Stimulated activated CD8-positive, alpha-beta memory T cell treated with anti-CD3 and anti-CD28 coated beads, Interleukin-7, amount 100 ng/mL, for 48 hours (primary cell): ENCODE data around the gene TPST1.
"Not testable (repeated sequence)": the region's sequence is repeated elsewhere in the genome, so short reads cannot be mapped to it uniquely, and the experiment has no call there.

Experiments used
- DNase-seq, 2 donors: peaks; one replicate each; pipeline ENCODE4 v3.0.0-alpha.2; 2020; ENCODE audit warnings: low read depth in 1 of 2; ENCODE audit errors: extremely low read depth in 1 of 2

TPST1 gene

GRCh38 chr7:66374141-66374840 is 169.2 kb downstream of the TPST1 start:
- DNase-seq, result not testable (repeated sequence)

- no peak for DNase-seq
Observed at GRCh38 chr7:66376264-66376945, 171.3 kb downstream of the TPST1 start.

DNA sequence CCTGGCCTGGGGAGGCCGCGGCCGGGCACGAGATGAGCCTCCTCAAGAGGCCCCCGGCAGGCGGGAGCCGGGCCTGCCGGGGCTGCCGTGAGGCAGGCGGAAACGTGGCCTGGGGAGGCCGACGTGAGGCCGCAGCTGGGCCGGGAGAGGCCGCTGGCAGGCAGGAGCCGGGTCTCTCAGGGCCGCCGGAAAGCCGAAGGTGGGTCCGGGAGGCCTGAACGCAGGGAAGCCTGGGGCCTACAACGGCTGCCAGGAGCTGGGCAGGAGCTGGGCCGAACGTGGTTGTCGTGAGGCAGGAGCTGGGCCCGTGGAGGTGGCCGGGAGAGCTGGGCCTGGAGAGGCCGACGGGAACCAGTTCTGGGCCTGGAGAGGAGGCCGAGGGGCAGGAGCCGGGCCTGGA is 171.9 kb downstream of the TPST1 start:
- DNase-seq, result no peak

- no peak for DNase-seq
Observed at GRCh38 chr7:66377714-66378113, 172.6 kb downstream of the TPST1 start.

- DNase-seq, result no peak
Observed at GRCh38 chr7:66379542-66380160, 174.5 kb downstream of the TPST1 start.

DNA sequence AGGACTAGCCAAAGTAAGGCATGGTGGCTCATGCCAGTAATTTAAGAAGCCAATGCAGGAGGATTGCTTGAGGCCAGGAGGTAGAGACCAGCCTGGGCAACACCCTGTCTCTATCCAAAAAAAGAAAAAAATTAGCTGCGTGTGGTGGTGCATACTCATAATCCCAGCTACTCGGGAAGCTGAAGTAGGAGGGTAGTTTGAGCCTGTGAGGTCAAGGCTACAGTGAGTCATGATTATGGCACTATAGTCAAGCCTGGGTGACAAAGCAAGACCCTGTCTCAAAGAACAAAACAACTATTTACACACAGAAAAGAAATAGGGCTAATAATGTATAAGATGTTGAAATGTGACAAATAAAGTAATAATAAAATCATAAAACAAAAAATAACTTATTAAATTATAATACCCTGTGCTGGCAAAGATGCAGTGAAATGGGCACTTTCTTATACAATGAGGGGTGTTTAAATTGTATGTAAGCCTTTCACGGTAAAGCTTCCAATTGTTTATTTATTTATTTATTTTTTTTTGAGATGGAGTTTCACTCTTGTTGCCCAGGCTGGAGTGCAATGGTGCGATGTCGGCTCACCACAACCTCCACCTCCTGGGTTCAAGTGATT is 175.2 kb downstream of the TPST1 start:
- DNase-seq, result no peak

DNA sequence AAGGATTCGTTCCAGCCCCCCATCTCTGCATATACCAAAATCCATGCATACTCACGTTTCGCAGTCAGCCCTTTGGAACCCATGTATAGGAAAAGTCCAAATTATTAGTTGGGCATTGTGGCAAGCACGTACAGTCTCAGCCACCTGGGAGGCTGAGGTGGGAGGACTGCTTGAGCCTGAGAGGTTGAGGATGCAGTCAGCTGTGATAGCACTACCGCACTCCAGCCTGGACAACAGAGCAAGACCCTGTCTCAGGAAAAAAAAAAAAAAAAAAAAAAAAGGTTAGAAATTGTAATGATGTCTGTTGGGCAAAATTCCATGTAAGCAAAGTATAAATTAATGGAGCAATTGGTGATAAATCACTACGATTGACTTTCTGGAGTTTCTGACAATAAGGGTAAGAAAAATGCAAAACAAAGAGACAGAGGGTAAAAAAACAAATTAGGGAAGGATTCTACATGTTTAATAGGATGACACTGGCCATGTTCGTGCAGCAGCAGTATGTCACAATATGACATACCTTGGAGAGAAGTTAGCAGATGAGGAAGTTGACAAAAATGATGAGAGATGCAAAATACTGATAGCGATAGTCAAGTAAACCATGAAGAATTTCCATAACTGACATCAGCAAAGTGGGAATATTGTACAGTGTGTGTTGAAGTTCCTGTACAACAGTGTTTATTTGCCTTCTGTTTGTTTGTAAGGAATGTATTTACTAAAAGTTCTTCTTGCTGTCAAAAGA is 177.2 kb downstream of the TPST1 start:
- DNase-seq, result not testable (repeated sequence)

DNA sequence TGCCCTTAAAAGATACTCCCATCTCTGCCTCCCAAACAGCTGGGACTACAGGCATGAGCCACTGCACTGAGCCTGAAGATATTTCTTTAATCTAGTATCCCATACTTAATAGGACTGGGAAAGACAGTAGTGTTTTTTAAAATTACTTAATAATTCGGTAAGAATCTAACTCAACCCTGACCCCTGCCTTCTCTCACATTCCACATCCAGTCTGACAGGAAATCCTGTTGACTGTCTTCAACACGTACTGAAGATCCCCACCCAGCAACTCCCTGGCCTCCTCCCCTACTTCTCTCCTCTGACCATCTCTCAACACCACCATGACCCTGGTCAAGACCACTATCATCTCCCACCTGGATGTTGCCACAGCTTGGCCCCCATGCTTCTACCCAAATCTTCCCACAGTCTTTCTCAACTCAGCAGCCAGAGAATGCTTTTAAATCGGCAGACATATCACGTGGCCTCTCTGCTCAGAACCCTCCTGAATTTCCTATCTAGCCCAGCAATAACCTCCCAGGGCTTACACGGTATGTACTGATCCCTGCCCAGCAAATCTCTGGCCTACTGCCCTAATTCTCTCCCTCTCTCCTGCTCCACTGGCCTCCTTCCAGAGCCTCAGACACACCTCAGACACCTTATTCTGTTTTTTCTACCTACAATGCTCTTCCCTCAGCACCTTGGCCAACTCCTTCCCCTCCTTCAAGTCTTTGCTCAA is 180.2 kb downstream of the TPST1 start:
- not testable (repeated sequence) for DNase-seq

DNA sequence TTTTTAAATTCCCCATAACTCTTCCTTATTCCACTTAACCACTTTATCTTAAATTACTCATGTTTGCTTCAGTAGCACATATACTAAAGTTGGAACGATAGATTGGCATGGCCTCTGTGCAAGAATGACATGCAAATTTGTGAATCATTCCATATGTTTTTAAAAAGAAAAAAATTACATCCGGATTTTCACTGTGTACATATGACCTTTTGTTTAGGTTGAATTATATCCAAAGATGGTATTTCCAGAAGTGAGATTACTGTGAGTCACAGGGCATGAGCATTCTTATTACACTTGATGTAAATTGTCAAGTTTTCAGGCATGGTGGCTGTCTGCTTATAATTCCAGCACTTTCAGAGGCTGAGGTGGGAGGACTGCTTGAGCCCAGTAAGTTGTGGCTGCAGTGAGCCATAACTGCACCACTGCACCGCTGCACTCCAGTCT is 190.0 kb downstream of the TPST1 start:
- DNase-seq, result not testable (repeated sequence)

DNA sequence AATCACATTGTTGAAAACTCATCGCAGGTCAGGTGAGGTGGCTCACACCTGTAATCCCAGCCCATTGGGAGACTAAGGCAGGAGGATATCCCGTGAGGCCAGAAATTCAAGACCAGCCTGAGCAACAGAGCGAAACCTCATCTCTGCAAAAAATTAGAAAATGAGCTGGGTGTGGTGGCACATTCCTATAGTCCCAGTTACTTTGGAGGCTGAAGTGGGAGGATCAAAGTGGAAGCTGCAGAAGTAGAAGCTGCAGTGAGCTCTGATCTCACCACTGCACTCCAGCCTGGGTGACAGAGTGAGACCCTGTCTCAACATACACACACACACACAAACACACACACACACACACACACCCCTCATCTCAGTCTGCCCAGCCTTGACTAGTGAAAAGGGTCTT is 190.9 kb downstream of the TPST1 start:
- not testable (repeated sequence) for DNase-seq

DNA sequence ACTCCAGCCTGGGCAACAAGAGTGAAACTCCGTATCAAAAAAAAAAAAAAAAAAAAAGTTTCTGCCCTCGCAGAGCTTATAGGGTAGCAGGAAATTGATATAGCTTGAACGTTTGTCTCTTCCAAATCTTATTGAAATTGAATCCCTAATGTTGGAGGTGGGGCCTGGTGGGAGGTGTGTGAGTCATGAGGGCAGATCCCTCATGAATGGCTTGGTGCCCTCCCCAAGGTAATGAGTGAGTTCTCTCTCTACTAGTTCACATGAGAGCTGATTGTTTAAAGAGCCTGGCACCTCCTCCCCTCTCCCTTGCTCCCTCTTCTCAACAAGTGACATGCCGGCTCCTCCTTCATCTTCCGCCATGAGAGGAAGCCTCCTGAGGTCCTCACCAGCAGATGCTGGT is 193.7 kb downstream of the TPST1 start:
- not testable (repeated sequence) for DNase-seq

DNA sequence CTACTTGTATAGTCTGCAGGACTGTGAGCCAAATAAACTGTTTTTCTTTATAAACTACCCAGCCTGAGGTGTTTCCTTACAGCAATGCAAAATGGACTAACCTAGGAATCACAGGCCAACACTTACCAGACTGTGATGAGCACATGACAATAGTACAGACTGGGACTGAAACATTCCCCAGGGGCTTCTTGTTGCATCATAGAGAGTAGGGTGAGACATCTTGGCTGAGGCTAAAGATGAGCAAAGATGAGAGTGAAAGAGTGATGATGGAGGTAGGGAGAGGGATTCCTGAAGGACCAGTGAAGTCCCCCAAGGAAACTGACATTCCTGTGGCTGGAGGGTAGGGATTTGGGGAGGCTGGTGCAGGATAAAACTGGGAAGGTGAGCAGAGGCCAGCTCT is 194.4 kb downstream of the TPST1 start:
- no peak for DNase-seq

DNA sequence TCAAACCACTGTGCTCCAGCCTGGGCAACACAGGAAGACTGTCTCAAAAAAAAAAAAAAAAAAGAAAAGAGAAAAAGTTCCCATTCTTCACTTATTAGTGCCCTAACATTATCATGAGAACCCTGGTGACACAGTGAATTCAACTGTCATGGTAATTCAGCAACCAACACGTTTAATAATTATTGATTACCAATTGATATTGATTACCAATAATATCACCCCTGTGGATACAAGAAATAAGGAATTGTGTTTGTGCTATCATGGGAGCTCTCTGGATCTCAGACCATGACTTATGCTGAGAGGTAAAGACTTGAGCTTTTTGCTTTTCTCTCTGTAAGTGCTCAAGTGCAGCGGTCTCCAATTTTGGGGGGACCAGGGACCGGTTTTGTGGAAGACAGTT is 195.3 kb downstream of the TPST1 start:
- no peak for DNase-seq

DNA sequence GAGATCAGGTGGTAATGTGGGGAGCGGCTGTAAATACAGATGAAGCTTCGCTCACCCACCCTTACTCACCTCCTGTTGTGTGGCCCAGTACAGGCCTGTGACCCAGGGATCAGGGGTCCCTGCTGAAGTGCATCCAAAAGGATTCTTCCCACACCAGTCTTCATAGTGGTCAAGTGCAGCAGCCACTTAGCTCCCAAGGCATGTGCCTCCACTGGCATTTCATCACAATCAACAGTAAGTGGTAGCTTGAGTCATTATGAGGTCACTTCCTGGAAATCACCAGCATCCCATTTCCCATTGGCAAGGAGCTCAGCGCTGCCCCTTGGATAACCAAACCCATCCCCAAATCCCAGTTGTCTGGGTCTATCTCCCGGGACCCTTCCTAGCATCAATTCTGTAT is 196.0 kb downstream of the TPST1 start:
- DNase-seq, result not testable (repeated sequence)

GRCh38 chr7:66401932-66402331 is 196.8 kb downstream of the TPST1 start:
- DNase-seq, result not testable (repeated sequence)

- DNase-seq, result no peak
Observed at GRCh38 chr7:66403564-66403963, 198.4 kb downstream of the TPST1 start.

DNA sequence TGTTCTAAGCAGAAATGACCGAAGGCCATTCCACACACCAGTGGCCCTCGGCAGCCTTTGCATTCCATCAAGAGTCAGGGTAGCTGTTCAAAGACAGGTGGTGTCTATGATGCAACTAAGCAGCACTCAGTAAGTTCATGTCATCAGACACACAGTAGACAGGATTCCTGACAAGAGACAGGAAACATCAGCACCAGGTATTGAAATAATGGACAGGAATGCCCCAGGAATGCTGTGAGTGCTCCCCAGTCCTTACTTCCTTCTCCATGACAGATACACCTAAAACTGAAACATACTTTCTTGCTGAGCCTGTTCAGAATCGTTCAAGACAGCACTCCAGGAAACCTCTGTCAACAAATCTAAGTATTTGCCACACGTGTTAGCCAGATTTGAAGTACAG is 204.4 kb downstream of the TPST1 start:
- DNase-seq, result no peak
